Gastrocnemius medialis (tissue), 4 donors: ENCODE measurements around the gene ZNF653. TPM values are rescaled to one million over a fixed set of nuclear protein-coding genes. Genes with fewer than 3 reads are reported as not detected.
"Not testable (repeated sequence)": the region's sequence is repeated elsewhere in the genome, so short reads cannot be mapped to it uniquely, and the experiment has no call there.

Experiments used
- ATAC-seq, 2 donors: fragments of 150-250 bp; one replicate each; pipeline ENCODE4 v1.9.1; 2016
- DNase-seq, 2 donors: peaks; one replicate each; pipeline ENCODE4 v3.0.0-alpha.2; 2019
- H3K27ac ChIP-seq, 4 donors: fragments of 200-600 bp; sonication (generic); 1 replicate in 1 of 4; 2 replicates in 3 of 4; pipeline ENCODE4 v1.5.1; 2016 to 2018; ENCODE audit warnings: mild to moderate bottlenecking in 2 of 4, moderate library complexity in 1 of 4
- H3K27me3 ChIP-seq, 3 donors: fragments of 200-600 bp; sonication (generic) in 2 of 3; 1 replicate in 1 of 3; 2 replicates in 2 of 3; pipeline versions ENCODE4 v1.5.1 to v1.6.0; 2016 to 2019; ENCODE audit warnings: mild to moderate bottlenecking in 1 of 3, moderate library complexity in 1 of 3
- H3K36me3 ChIP-seq, 2 donors: fragments of 200-600 bp; sonication (generic) in 1 of 2; one replicate each; pipeline ENCODE4 v1.5.1; 2017 to 2018
- H3K4me1 ChIP-seq, 2 donors: fragments of 200-600 bp; sonication (generic) in 1 of 2; one replicate each; pipeline ENCODE4 v1.5.1; 2016 to 2017; ENCODE audit warnings: mild to moderate bottlenecking in 2 of 2
- H3K4me3 ChIP-seq, 4 donors: fragments of 200-600 bp; sonication (generic) in 3 of 4; 1 replicate in 1 of 4; 2 replicates in 3 of 4; pipeline ENCODE4 v1.5.1; 2016 to 2019; ENCODE audit warnings: mild to moderate bottlenecking in 2 of 4
- H3K9me3 ChIP-seq, 3 donors: fragments of 200-600 bp; sonication (generic) in 2 of 3; 1 replicate in 1 of 3; 2 replicates in 2 of 3; pipeline ENCODE4 v1.5.1; 2016 to 2019
- POLR2A ChIP-seq, 2 donors: fragments of 450-650 bp; IDR thresholded peaks; one replicate each; pipeline ENCODE4 v1.6.1; 2017; ENCODE audit warnings: antibody characterized with exemption in 2 of 2, mild to moderate bottlenecking in 2 of 2, moderate library complexity in 2 of 2
- in situ Hi-C, 4 donors: fragments of 200-750 bp; cut with MboI; loops; one replicate each; pipeline versions ENCODE4 v1.15.0 to v1.8.0; 2017; ENCODE audit warnings: low sequenced_read_pairs in 4 of 4
- intact Hi-C: fragments of 100-400 bp; cut with DNase I; formaldehyde crosslinking; loops from one replicate; pipeline ENCODE4 v1.15.1; 2023; ENCODE audit warnings: low total_unique reads
- total RNA-seq, 4 donors: library from RNA; depleted of rRNA; stranded (reverse); fragments of >200 nt; gene quantifications; one replicate each; pipeline versions ENCODE4 v1.1.0 to v1.2.3, GENCODE V29; 2016
- TF ChIP-seq, protein P1 (sequence below), 5 experiments: fragments of 450-650 bp in 3 of 5; fragments of 200-600 bp in 2 of 5; sonication (generic) in 2 of 5; IDR thresholded peaks in 4 of 5; conservative IDR thresholded peaks in 1 of 5; 1 replicate in 4 of 5; 2 replicates in 1 of 5; pipeline ENCODE4 v1.5.1; 2016 to 2019; ENCODE audit warnings: antibody characterized with exemption in 5 of 5, mild to moderate bottlenecking in 3 of 5, moderate library complexity in 3 of 5

The ZNF653 gene
- total RNA-seq, 4 donors from 2014 or later: 5.6 to 25.8 (median 10.1) TPM

- DNase-seq (no peak), ATAC-seq (no peak)
- Histone ChIP-seq H3K36me3 (no peaks in the 10 kb centered on the region), H3K9me3 (no peaks in the 10 kb centered on the region), H3K27ac (no peak overlapping the region), H3K4me1 (peaks cover 6 to 12% of the 10 kb centered on the region in 2 donors), H3K4me3 (no peak overlapping the region), H3K27me3 (peaks cover 34 to 54% (median 36%) of the 10 kb centered on the region in 3 donors)
- intact Hi-C loops: no loop called here
- in situ Hi-C loops: no loop called here
- TF ChIP-seq, protein P1, sequence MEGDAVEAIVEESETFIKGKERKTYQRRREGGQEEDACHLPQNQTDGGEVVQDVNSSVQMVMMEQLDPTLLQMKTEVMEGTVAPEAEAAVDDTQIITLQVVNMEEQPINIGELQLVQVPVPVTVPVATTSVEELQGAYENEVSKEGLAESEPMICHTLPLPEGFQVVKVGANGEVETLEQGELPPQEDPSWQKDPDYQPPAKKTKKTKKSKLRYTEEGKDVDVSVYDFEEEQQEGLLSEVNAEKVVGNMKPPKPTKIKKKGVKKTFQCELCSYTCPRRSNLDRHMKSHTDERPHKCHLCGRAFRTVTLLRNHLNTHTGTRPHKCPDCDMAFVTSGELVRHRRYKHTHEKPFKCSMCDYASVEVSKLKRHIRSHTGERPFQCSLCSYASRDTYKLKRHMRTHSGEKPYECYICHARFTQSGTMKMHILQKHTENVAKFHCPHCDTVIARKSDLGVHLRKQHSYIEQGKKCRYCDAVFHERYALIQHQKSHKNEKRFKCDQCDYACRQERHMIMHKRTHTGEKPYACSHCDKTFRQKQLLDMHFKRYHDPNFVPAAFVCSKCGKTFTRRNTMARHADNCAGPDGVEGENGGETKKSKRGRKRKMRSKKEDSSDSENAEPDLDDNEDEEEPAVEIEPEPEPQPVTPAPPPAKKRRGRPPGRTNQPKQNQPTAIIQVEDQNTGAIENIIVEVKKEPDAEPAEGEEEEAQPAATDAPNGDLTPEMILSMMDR (IDR thresholded peaks at IDR 0.05 in 4 of 5, conservative IDR thresholded peaks at IDR 0.05 in 1 of 5): no peak
- TF ChIP-seq POLR2A (IDR thresholded peaks at IDR 0.05): no peak
Observed at GRCh38 chr19:11478167-11479089, 27.2 kb downstream of the ZNF653 start.

- intact Hi-C loops (no loop called here), in situ Hi-C loops (no loop called here)
- TF ChIP-seq, protein P1 (IDR thresholded peaks at IDR 0.05 in 4 of 5, conservative IDR thresholded peaks at IDR 0.05 in 1 of 5): no peak
- TF ChIP-seq POLR2A (IDR thresholded peaks at IDR 0.05): no peak
- Histone ChIP-seq H3K4me1 (no peaks in the 10 kb centered on the region), H3K27me3 (peaks cover 11 to 29% (median 11%) of the 10 kb centered on the region in 3 donors), H3K4me3 (no peak overlapping the region), H3K36me3 (no peaks in the 10 kb centered on the region), H3K9me3 (no peaks in the 10 kb centered on the region), H3K27ac (no peak overlapping the region)
- no peak for ATAC-seq
- DNase-seq: no peak
Observed at GRCh38 chr19:11475861-11476260, 29.8 kb downstream of the ZNF653 start.

GRCh38 chr19:11475343-11475742, 30.3 kb downstream of the ZNF653 start:
- H3K4me3 ChIP-seq, in situ Hi-C loops, DNase-seq: not testable (repeated sequence)

DNA sequence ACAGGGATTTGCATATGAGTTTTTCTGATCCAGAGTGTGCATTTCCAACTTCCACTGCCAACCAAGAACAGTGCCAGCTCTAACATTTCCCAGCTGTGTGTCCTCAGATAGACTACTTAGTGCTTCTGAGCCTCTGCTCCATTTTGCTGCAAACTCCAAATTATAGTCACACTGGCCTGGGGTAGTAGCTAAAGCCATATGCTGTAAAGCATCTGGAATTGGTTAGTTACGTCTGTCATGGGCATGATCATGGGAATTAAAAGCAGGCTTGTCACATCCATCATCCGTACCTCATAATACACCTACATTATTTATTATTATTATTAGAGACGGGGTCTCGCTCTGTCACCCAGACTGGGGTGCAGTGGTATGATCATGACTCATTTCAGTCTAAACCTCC, 31.9 kb downstream of the ZNF653 start:
- Histone ChIP-seq H3K27ac (no peak overlapping the region), H3K4me3 (no peak overlapping the region), H3K27me3 (peaks cover 0 to 8% (median 0%) of the 10 kb centered on the region in 3 donors), H3K36me3 (no peaks in the 10 kb centered on the region), H3K9me3 (no peaks in the 10 kb centered on the region), H3K4me1 (no peaks in the 10 kb centered on the region)
- in situ Hi-C loops: no loop called here
- no peak for ATAC-seq
- TF ChIP-seq, protein P1 (IDR thresholded peaks at IDR 0.05 in 4 of 5, conservative IDR thresholded peaks at IDR 0.05 in 1 of 5): no peak
- no peak for TF ChIP-seq POLR2A (IDR thresholded peaks at IDR 0.05)
- DNase-seq: no peak
- intact Hi-C loops: no loop called here

More at GRCh38 chr19:11475343-11475742, 30.3 kb downstream of the ZNF653 start:
- peaks cover 7 to 24% (median 7%) of the 10 kb centered on the region in 3 donors for H3K27me3 ChIP-seq
- H3K4me1 ChIP-seq, ATAC-seq, H3K9me3 ChIP-seq, H3K36me3 ChIP-seq, H3K27ac ChIP-seq, intact Hi-C loops: not testable (repeated sequence)

- in situ Hi-C loops, H3K4me1 ChIP-seq, DNase-seq, H3K27me3 ChIP-seq, H3K4me3 ChIP-seq, ATAC-seq, H3K9me3 ChIP-seq, intact Hi-C loops, H3K27ac ChIP-seq, H3K36me3 ChIP-seq: not testable (repeated sequence)
Observed at GRCh38 chr19:11468266-11468845, 37.3 kb downstream of the ZNF653 start.
